Lower leg skin (tissue), 4 donors: Measurements from ENCODE around the gene PM20D1. TPM values are rescaled to one million over a fixed set of nuclear protein-coding genes. Genes with fewer than 3 reads are reported as not detected.
"Not testable (repeated sequence)": the region's sequence is repeated elsewhere in the genome, so short reads cannot be mapped to it uniquely, and the experiment has no call there.

Experiments
- DNase-seq, 2 donors: peaks; one replicate each; pipeline ENCODE4 v3.0.0-alpha.2; 2019; ENCODE audit warnings: low spot score in 2 of 2
- H3K4me3 ChIP-seq: fragments of 200-600 bp; sonication (generic); 2 replicates; pipeline ENCODE4 v1.5.1; 2017; ENCODE audit warnings: mild to moderate bottlenecking, low read depth; ENCODE audit not compliant: poor library complexity, severe bottlenecking
- POLR2A ChIP-seq, 2 donors: fragments of 450-650 bp; IDR thresholded peaks; one replicate each; pipeline ENCODE4 v1.6.1; 2016 to 2017; ENCODE audit warnings: antibody characterized with exemption in 2 of 2, mild to moderate bottlenecking in 1 of 2, moderate library complexity in 1 of 2
- WGBS, 2 donors: methylation state at CpG; one replicate each; pipeline ENCODE4 v1.1.5; 2018; 5-methylcytosine and 5-hydroxymethylcytosine counted together
- intact Hi-C: fragments of 100-400 bp; cut with DNase I; formaldehyde crosslinking; loops from one replicate; pipeline ENCODE4 v1.15.0; 2023; ENCODE audit warnings: low total_unique reads
- total RNA-seq, 4 donors: library from RNA; depleted of rRNA; stranded (reverse); fragments of >200 nt; gene quantifications; one replicate each; pipeline ENCODE4 v1.1.0, GENCODE V29; 2016
- TF ChIP-seq, protein P1 (sequence below), 3 donors: fragments of 450-650 bp; IDR thresholded peaks; one replicate each; pipeline ENCODE4 v1.5.1; 2016; ENCODE audit warnings: antibody characterized with exemption in 3 of 3, mild to moderate bottlenecking in 3 of 3, moderate library complexity in 2 of 3

Gene PM20D1
- total RNA-seq, result 10 to 100 TPM in 3 of 4 donors, 1 to 10 TPM in 1; 6.5 to 89.1 (median 35.0) TPM

GRCh38 chr1:205849619-205850355, at the start of gene PM20D1:
PM20D1 (minus strand) TSS chr1:205850132; CDS start chr1:205850072, 60 bp downstream.
- DNase-seq, result peak; percentile 69 to 91
- intact Hi-C loops, result no loop called here
- 9 to 54% methylated on average over 39 of the region's 39 CpGs for WGBS, 2 donors
- TF ChIP-seq, protein P1, sequence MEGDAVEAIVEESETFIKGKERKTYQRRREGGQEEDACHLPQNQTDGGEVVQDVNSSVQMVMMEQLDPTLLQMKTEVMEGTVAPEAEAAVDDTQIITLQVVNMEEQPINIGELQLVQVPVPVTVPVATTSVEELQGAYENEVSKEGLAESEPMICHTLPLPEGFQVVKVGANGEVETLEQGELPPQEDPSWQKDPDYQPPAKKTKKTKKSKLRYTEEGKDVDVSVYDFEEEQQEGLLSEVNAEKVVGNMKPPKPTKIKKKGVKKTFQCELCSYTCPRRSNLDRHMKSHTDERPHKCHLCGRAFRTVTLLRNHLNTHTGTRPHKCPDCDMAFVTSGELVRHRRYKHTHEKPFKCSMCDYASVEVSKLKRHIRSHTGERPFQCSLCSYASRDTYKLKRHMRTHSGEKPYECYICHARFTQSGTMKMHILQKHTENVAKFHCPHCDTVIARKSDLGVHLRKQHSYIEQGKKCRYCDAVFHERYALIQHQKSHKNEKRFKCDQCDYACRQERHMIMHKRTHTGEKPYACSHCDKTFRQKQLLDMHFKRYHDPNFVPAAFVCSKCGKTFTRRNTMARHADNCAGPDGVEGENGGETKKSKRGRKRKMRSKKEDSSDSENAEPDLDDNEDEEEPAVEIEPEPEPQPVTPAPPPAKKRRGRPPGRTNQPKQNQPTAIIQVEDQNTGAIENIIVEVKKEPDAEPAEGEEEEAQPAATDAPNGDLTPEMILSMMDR (IDR thresholded peaks at IDR 0.05), result no peak
- no peak for TF ChIP-seq POLR2A (IDR thresholded peaks at IDR 0.05)
- H3K4me3 ChIP-seq, result no peak within 1 kb of the TSS

- intact Hi-C loops, result no loop called here
- no peak for DNase-seq
- no peak overlapping the region for H3K4me3 ChIP-seq
- whole genome bisulfite sequencing, 2 donors, result 89 to 96% methylated on average over 1 of the region's 1 CpG
- TF ChIP-seq, protein P1 (IDR thresholded peaks at IDR 0.05), result no peak
- no peak for TF ChIP-seq POLR2A (IDR thresholded peaks at IDR 0.05)
Observed at GRCh38 chr1:205896351-205896750, 46.4 kb upstream of the PM20D1 start.

GRCh38 chr1:205894119-205894518, 44.2 kb upstream of the PM20D1 start:
- WGBS, 2 donors, result 45 to 47% methylated on average over 3 of the region's 3 CpGs
- intact Hi-C loops, DNase-seq, H3K4me3 ChIP-seq: not testable (repeated sequence)

- DNase-seq, H3K4me3 ChIP-seq, intact Hi-C loops: not testable (repeated sequence)
- WGBS, 2 donors, result 44 to 62% methylated on average over 2 of the region's 2 CpGs
Observed at GRCh38 chr1:205892175-205892574, 42.2 kb upstream of the PM20D1 start.

DNA sequence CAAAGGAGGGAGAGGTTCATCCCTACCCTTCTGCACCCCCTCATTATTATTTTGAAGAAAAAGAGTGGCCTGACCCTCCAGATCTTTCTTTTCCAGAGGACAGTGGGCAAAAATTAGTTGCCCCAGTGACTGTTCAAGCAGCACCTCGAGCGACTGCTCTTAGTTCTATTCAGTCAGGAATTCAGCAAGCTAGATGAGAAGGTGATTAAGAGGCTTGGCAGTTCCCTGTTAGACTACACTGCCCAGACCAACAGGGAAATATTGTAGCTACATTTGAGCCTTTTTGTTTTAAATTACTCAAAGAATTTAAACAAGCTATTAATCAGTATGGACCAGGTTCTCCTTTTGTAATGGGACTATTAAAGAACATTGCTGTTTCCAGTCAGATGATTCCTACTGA, 41.5 kb upstream of the PM20D1 start:
- WGBS, 2 donors, result 83 to 94% methylated on average over 2 of the region's 2 CpGs
- intact Hi-C loops, DNase-seq: not testable (repeated sequence)

GRCh38 chr1:205890631-205891030, 40.7 kb upstream of the PM20D1 start:
- WGBS, 2 donors, result 89% methylated on average over 3 of the region's 3 CpGs
- DNase-seq, H3K4me3 ChIP-seq, intact Hi-C loops: not testable (repeated sequence)

More for the DNA sequence above, 41.5 kb upstream of the PM20D1 start:
- not testable (repeated sequence) for H3K4me3 ChIP-seq

- intact Hi-C loops, H3K4me3 ChIP-seq, DNase-seq: not testable (repeated sequence)
- 86 to 88% methylated on average over 3 of the region's 3 CpGs for WGBS, 2 donors
Observed at GRCh38 chr1:205889706-205890105, 39.8 kb upstream of the PM20D1 start.

GRCh38 chr1:205889006-205889405, 39.1 kb upstream of the PM20D1 start:
- intact Hi-C loops, DNase-seq, H3K4me3 ChIP-seq: not testable (repeated sequence)
- WGBS, 2 donors, result 81 to 83% methylated on average over 4 of the region's 4 CpGs

DNA sequence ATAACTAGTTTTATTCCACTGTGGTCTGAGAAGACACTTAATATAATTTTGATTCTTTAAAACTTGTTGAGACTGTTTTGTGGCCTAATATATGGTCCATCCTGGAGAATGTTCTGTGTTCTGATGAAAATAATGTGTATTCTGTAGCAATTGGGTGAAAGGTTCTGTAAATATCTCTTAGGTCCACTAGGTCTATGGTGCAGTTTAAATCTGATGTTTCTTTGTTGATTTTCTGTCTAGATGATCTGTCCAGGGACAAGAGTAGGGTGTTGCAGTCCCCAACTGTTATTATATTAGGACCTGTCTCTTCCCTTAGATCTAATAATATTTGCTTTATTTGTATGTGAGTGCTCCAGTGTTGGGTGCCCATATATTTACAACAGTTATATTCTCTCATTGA, 33.9 kb upstream of the PM20D1 start:
- H3K4me3 ChIP-seq, result no peak overlapping the region
- intact Hi-C loops, result no loop called here
- no peak for TF ChIP-seq POLR2A (IDR thresholded peaks at IDR 0.05)
- TF ChIP-seq, protein P1 (IDR thresholded peaks at IDR 0.05), result no peak
- DNase-seq, result no peak
